GM19025 (cell line): ENCODE data around the gene BHLHE41.

Experiments
- ATAC-seq: cut with Tn5 transposase; IDR thresholded peaks from one replicate; pipeline ENCODE4 v1.9.1; 2021; ENCODE audit warnings: mild to moderate bottlenecking, low read depth, moderate library complexity; ENCODE audit not compliant: unreplicated experiment

BHLHE41 gene

DNA sequence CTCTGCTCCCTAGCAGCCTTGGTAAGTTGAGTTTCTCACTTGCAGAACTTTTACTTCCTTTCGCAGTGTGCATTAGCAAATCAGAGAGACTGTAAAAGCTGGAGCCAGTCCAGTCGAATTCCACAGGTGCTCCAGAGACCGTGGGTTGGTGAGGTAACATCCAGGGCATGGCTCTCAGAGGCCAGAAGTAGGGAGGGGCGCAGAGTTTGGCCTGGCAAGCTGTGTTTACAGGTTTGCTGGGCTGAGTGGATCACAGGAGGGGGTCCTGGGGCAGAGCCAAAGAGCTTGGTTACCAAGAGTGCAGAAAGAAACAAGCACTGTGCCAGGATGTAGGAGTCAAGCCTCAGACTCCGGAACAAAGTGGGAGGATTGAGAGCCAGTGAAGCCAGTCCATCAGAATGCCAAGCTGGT lies 10.2 kb upstream of the BHLHE41 start:
- ATAC-seq, result no peak

DNA sequence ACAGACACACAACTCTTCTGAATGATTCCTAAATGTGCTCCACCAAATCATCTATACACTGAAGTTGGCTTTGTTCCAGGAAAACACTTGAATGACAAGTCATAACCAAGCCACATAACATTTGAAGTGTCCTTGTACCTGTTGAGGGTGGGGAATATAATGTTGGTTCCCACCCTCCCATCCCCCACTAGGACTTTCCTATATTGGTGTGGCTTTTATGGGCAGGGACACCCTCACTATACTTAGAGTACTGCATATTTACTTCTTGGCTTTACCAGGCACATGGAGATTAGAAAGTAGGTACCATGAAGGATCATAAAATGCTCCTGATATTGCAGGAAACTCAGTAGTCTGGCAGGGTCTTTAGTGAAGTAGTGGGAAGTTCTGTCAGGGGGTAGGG lies 9.7 kb upstream of the BHLHE41 start:
- ATAC-seq, result no peak

DNA sequence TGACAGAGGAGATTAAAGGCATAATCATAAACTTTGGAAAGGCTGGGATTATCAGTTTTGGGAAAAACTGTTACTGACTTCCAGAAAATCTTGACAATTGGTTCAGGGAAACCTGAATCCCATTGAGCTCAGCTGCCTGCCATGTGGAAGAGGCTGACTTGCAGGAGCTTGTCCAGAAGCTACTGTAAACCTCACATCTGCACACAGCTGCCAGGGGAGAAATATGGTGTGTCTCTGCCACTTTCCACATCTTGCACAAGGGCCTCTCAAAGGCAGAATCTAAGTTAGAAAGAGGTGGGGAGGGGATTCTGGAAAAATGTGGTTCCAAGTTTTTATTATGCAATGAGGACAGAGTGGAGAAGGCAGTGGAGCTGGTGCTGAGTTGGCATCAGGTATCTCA lies 8.7 kb upstream of the BHLHE41 start:
- no peak for ATAC-seq

DNA sequence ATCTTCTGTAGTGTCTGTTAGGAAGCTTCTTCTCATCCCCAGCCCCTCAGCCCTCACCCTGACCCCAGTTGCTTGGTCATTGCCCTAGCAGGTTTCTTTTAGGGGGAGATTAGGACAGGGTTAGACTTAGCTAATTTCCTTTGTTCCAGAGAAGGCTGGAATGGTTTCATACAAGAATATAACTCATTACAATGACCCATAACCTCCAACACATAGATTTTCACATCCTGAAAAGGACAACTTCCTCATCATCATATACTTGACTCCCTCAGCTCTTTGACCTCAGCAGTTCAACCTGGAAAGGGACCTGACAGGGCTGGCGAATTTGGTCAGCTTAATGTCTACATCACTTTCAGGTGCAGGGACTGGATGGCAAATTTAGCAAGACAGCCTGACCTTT lies 8.0 kb upstream of the BHLHE41 start:
- ATAC-seq, result no peak

DNA sequence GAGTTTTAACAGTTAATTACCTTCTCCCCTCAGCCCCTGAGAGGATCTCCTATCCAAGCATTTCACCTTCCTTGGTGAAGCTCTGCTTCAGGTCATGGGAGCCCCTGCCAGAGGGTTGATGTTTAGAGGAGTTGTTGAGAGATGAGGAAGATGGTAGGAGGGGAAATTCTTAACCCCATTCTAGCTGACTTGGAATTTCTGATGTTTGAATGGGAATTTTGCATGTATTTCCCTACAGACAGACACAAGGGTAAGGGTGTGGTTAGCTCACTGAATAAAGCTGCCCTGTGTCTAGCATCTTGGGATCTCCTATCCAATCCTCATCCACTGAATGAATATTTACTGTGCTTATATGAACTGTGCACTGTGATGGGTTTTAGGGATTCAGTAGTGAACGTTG lies 7.1 kb upstream of the BHLHE41 start:
- ATAC-seq, result no peak

DNA sequence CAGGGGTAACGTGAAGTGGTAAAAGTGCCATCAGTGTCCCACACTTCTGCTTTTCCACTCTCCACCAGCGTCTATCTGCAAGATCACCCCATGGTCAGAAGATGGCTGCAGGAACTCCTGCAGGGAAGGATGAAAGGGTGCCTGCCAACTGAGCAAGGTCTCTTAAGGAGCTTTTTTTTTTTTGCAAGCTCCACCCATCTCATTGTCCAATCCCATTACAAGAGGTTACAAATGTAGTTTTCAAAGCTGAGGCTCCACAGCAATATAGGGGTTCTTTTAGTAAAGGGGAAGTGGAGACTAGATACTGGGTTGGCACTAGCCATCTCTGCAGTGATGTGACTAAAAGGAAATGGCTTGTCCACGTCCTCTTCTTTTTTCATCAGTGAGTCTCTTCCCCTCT lies 5.9 kb upstream of the BHLHE41 start:
- ATAC-seq, result no peak

DNA sequence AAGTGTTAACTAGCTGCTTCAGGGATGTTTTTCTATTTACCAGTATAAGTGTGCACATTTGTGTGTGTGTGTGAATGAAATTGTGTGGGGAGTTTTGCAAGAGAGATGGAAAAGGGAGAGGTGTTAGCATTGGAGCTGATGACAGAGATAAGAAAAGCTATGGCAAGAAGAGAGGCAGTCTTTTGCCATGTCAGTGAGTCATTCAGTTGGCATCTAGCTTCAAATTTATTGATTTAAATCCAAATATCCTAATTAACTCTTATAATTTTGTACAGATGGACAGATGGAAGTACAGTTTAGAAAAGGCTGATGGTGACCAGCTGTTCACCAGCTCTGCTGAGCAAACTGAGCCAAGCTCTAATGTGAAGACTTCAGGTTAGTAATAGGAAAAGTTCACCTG lies 3.3 kb upstream of the BHLHE41 start:
- no peak for ATAC-seq

DNA sequence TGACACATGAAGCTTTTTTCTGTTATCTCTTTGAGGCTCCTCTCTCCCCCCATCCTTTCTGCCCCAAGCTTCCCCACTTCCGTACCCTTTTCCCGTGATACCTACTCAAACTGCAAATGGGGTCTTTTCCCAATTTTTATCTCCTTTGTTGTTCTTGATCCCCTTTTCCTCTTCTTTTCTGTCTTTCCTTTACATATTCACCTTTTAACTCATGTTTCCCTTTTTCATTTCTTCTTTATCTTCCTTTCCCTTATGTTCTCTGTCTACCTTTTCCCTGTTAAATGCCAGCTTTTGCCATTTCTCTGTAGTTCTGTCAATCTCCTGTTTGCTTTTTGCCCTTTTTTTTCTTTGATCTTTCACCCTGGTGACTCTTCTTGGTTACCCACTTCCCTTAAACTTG lies 2.6 kb upstream of the BHLHE41 start:
- ATAC-seq, result no peak

DNA sequence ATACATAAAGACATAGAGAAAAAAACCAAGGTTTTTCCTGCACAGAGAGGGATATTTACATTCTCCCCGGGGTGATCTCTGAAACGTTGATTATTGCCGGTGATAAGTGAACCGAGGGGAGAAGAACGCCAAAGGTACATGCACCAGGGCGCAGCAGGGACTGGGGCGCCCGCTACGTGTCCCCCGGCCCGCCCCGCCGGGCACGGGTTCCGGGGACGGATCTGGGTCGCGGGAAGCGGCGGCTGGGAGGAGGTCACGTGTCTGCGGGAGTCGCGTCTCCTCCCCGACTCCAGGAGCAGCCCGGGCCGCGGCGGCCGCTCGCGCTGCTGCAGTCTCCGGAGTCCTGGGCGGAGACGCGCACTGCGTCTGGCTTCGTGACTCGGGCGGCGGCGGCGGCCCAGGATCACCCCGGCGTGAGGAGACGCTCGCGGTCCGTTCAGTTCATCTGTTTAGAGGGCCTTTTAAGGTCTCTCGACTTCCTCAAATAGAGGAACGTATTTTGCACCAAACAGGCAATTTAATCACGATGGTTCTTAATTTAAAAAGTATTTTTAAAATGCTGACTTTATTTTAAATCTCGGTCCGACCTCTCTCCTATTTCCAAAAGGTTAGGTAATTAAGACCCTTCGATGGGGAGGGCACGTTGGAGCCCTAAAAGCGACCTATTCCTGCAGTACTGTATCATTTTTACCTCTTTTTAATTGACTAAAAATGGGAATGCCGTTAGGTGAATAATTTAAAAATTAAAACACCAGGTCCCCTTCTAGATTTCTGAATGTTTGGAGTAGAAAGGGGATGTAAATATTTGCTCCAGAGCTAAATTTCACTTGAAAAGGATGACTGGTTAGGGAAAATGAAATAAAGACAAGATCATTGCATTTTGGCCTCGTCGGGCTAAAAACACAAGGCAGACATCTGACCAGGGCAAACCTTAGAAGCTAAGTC lies 1.8 kb upstream of the BHLHE41 start:
- peak; percentile 30 for ATAC-seq

DNA sequence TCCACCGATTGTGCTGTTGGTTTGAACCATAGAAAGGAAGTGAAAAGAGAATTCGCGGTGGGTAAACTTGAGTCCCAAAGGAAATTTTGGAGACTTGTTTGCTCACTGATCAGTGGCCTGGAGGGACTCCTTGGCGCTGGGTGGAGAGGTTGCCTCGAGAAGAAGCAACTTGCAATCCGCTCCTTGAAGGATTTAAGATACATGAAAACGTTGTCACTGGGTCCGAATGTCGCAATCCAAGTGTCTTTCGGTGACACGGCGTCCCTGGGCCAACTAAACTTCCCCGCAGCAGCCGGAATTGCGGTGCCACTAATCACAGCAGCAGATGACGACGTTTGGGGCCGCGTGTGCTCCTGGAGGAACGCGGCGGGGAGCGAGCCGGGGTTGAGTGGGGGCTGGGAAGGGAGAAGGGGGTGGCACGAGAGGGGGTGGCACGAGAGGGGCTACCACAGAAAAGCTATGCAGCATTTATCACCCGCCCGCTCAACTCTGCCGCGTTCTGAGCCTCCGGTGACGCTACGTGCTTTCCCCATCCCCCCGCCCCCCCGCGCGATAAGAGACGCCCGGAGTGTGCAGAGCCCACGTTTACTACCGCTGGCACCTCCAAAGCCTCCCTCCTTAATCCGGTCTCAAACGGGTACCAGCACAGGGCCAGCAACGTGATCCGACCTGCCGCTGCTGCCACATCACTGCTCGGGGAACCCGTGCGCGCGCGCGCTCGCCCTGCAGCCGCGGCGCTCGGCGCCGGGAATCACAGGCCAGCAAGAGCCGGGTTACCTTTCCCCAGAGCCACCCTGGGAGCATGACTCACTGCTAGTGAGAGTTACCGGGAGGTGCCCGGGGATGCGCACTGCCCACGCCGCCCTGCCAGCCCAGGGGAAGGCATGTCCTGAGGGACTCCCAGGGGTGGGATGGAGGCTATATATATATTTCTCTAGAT lies 833 bp upstream of the BHLHE41 start:
- peak; percentile 24 for ATAC-seq

DNA sequence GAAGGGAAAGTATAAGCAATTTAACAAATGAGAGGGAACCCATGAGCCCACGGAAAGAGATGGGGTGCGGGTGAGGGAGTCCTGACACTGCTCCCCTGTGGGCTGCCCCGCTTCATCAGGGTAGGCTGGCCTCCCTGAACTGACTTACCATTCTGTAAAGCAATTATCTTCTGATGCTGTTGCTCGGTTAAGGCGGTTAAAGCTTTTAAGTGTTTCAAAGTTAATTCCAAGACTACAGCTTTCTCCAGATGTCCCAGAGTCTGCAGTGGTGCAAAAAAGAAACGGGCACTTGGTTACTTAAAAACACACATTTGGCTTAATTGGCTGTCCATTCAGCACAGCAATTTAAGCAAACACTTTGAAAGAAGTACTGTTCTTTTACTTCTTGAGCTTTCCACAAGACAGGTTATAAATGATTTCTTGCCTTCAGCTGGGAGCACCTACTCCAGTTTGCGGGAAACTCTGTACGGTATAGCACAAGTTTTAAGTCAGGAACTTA lies 1.3 kb downstream of the BHLHE41 start:
- ATAC-seq, result no peak

DNA sequence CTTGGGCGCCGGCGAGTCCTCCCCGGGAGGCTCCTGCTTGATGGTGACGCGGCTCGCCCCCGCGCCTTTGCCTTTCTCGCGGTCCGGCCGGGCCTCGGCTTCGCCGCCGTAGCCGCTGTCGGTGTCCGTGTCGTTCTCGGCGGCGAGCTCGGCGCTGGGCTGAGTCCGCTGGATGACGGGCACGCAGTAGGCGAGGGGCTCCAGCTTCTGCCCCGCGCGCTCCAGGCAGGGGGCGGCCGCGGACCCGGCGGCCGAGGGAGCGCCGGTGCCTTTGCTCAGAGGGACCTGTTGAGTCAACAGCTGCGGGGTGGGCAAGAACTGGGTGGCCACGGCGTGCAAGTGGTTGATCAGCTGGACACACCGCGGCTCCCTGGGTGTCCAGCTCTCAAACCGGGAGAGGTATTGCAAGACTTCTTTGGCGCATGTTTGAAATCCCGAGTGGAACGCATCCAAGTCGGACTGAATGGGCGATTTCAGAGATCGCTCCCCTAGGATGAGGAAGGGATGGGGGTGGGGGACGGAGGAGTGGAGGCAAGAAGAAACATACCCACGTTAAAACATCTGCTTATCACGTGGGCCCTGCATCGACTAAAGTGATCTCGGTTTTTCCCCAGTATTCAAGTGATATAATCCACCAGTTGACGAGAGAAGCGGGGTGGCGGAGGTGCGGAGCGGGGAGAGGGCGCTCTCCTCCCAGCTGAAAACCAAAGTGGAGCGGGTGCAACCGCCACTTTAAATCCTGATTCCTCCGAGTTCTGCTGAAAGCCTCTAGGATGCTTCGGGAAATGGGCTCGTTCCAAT lies 2.0 kb downstream of the BHLHE41 start:
- peak; percentile 12 for ATAC-seq

DNA sequence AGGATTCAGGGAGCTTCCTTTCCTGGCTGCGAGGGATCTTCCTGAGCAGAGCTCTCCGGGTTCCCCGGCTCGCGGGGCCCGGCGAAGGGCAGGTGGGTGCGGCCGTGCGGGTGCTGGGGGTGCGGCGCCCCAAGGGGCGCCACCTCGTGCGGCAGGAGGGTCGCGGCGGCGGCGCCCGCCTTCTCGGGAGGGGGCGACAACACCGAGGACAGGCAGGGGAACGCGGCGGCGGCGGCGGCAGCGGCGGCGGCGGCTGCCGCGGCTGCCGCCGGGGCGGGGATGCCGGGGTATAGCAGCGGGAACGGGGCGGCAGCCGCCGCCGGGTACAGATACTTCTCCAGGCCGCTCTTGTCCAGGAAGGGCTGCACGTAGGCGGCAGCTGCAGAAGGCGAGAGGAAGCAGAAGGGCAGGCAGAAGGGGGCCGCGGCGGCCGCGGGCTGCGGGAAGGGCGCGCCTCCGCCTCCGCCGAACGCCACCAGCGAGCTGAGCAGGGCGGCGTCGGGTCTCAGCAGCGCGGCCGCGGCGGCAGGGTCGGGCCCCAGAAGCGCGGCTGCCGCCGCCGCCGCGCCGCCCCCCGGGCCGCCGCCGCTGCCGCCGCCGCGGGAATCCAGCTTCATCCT lies 2.7 kb downstream of the BHLHE41 start:
- ATAC-seq, result peak; percentile 31

DNA sequence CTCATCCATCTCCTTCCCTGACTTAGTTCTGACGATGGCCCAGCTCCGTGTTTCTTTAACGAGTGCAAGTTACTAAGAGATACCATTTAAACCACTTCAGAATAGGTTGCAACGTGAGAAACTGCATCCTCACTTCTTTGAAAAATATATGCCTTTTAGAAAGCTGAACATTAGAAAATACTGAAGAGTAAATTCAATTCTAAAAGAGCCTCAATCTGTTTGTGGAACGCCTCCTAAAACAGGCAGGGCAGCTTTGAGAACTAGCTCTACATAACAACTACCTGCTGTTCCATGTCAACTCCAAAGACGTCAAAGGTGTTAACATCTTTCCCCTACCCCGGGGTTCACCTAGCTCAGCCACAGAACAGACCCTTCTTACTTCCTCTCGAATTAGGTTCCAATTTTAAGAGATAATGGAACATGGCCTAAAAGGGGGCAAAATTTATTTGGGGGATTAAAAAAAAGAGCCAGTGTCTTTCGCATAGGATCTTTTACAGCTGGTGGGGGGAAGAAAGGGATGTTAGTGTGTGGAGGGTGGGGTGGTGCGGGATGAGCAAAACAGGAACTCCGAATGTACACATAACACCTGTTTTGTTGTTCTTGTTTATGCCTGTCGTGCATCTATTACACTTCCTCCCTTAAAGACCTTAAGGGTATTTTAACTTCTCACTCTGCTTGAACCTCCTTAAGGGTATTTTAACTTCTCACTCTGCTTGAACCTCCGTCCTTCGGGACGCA lies 3.3 kb downstream of the BHLHE41 start:
- no peak for ATAC-seq

DNA sequence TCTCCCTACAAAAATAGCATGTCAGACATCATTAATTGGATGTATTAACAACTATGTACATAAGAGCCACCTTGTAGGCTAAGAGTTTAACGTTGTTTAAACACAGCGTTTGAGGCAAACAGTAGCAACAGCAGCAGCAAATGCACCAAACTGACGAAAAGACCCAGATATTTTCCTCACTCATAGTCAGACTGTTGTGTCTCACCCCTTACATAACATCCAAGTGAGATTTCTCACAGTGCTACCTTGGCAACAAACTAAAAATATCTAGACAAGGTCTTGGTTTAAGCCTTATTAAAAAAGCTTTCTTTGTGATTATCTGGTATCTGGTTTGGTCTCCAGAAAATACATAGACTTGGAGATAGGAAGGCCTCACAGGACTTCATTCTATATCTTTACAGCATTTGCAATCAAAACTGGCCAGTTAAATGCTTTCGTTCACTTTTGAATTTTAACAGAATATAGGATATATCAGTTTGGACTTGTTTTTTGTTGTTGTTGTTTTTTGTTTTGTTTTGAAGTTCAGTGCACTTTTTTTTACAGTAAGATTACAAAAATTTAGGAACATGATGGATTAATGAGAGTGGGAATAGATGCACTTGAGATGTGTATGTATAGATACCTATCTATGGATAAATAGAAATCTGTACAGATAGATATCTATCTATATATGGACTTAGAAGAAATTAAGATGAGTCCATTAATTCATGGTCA lies 4.1 kb downstream of the BHLHE41 start:
- ATAC-seq, result no peak

DNA sequence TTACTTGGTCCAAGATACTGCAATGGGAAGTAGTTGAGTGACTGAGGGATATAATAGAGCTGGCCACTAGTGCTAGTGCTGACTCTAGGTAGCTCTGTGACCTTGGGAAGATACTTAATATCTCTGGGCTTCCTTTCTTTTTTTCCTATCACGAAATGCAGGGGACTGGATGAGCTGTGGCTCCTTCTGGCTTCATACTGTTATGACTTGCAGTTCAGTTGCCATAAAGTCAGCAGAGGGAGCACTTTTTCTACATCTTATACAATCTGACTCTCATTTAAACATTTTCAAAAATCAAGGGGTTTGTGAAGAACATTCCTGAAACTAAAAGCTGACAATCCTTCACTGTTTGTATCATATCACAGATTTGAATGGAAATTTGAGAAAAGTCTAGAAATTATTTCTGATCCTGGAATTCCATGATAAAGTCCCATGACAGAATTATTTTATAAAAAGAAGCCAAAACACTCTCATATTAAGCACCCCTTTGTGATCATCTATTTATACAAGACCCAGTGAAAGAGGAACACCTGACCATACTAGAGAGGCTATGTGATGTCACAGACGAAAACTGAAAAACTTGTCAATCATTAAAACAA lies 5.3 kb downstream of the BHLHE41 start:
- no peak for ATAC-seq

DNA sequence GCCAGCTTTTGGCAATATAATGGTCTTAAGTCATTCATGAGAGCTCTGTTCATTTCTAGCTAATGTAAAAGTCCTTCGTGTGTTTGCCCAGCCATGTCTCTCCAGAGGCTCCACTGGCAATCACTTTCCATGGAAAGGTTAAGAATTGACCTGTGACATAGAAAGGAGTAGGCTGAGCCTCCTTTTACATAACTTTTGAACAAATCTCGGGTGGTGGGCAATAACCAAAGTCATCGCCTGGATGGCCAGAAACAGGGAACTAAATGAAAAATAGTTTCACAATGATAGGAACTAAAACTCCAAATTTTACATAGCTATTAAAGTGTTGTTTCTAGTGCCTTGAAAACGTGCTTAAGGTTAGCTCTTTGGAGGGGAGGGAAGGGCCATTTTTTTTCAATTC lies 6.5 kb downstream of the BHLHE41 start:
- ATAC-seq, result no peak
